ENCODE measurements around the gene ATP2B3.

DNA sequence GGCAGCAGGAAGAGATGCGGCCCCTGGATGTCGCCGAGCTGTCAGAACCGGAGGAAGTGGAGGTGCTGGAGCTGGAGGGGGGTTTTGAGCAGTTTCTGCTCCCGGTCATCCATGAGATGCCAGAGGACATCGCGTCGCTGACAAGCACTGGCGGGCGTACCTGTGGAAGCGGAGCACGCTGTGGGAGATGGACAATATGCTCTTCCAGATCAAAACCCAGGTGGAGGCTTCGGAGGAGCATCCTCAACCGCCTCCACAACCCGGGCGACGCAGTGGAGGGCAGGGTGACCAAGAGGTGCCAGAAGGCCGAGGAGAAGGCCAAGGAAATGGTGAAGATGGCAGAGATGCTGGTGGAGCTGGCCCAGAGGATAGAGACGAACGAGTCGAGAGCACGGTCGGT is 89.1 kb downstream of the ATP2B3 start:
- TF ChIP-seq, protein P1, sequence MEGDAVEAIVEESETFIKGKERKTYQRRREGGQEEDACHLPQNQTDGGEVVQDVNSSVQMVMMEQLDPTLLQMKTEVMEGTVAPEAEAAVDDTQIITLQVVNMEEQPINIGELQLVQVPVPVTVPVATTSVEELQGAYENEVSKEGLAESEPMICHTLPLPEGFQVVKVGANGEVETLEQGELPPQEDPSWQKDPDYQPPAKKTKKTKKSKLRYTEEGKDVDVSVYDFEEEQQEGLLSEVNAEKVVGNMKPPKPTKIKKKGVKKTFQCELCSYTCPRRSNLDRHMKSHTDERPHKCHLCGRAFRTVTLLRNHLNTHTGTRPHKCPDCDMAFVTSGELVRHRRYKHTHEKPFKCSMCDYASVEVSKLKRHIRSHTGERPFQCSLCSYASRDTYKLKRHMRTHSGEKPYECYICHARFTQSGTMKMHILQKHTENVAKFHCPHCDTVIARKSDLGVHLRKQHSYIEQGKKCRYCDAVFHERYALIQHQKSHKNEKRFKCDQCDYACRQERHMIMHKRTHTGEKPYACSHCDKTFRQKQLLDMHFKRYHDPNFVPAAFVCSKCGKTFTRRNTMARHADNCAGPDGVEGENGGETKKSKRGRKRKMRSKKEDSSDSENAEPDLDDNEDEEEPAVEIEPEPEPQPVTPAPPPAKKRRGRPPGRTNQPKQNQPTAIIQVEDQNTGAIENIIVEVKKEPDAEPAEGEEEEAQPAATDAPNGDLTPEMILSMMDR (optimal IDR thresholded peaks at IDR 0.05 in 1 of 3, IDR thresholded peaks at IDR 0.05 in 1 of 3, conservative IDR thresholded peaks at IDR 0.05 in 1 of 3; ENCODE audit: extremely low read depth in 1 of 3, insufficient read depth in 2 of 3, low read length in 3 of 3): no peak
- TF ChIP-seq EZH2 (IDR thresholded peaks at IDR 0.05; ENCODE audit: low read length): no peak

All from keratinocyte (primary cell).